SKM-1 treated with dmso at 0.1 percent for 144 hours (cell line): ENCODE data around the gene BCORL1.

Source experiments
- DNase-seq: peaks from one replicate; lab custom pipeline; 2025; ENCODE audit not compliant: unreplicated experiment; lab: John Stamatoyannopoulos, UW

The BCORL1 gene

GRCh38 chrX:129963729-129964128, 18.7 kb upstream of the BCORL1 start:
- DNase-seq = no peak

- no peak for DNase-seq
Observed at GRCh38 chrX:129965166-129965565, 17.3 kb upstream of the BCORL1 start.

- no peak for DNase-seq
Observed at GRCh38 chrX:129968968-129969367, 13.5 kb upstream of the BCORL1 start.

GRCh38 chrX:129976441-129976840, 6.0 kb upstream of the BCORL1 start:
- no peak for DNase-seq

- DNase-seq = no peak
Observed at GRCh38 chrX:129979207-129979920, 3.1 kb upstream of the BCORL1 start.

GRCh38 chrX:129980001-129980401, 2.4 kb upstream of the BCORL1 start:
- no peak for DNase-seq

- no peak for DNase-seq
Observed at GRCh38 chrX:129980540-129981199, 1.8 kb upstream of the BCORL1 start.

GRCh38 chrX:129981200-129981553, 1.3 kb upstream of the BCORL1 start:
- no peak for DNase-seq

GRCh38 chrX:129981752-129982299, 609 bp upstream of the BCORL1 start:
- DNase-seq = no peak

GRCh38 chrX:129983575-129984110, 1.2 kb downstream of the BCORL1 start:
- DNase-seq = no peak

GRCh38 chrX:129984111-129984958, 1.9 kb downstream of the BCORL1 start:
- no peak for DNase-seq

GRCh38 chrX:129987871-129988270, 5.4 kb downstream of the BCORL1 start:
- no peak for DNase-seq

- no peak for DNase-seq
Observed at GRCh38 chrX:129992181-129992580, 9.7 kb downstream of the BCORL1 start.

GRCh38 chrX:129996120-129996519, 13.7 kb downstream of the BCORL1 start:
- DNase-seq = no peak

GRCh38 chrX:129997086-129997485, 14.7 kb downstream of the BCORL1 start:
- DNase-seq = peak; percentile 38

GRCh38 chrX:129998021-129998420, 15.6 kb downstream of the BCORL1 start:
- DNase-seq = no peak

GRCh38 chrX:130001893-130002292, 19.5 kb downstream of the BCORL1 start:
- no peak for DNase-seq

GRCh38 chrX:130002541-130002940, 20.1 kb downstream of the BCORL1 start:
- no peak for DNase-seq

GRCh38 chrX:130005089-130005807, 22.8 kb downstream of the BCORL1 start:
- no peak for DNase-seq

- no peak for DNase-seq
Observed at GRCh38 chrX:130009658-130010223, 27.3 kb downstream of the BCORL1 start.
